GM12878 (cell line): Measurements from ENCODE around the gene PRDM16. TPM values are rescaled to one million over a fixed set of nuclear protein-coding genes. Genes with fewer than 3 reads are reported as not detected.

Experiments
- ATAC-seq: fragments of 200-7000 bp; cut with Tn5 transposase; 3 replicates; pipeline ENCODE4 v1.9.1; 2020; ENCODE audit warnings: mild to moderate bottlenecking, moderate library complexity
- BruUV-seq: library from RNA; stranded (reverse); fragments of 400-500 nt; replicated peaks from 2 replicates; lab custom pipeline; 2021; lab: Mats Ljungman, UMichigan
- CTCF ChIA-PET: fragments of 300-600 bp; sonication (Branson Sonifier 250); formaldehyde crosslinking; extraction: SDS; loops from one replicate; lab custom pipeline; 2021; ENCODE audit warnings: inconsistent platforms; lab: Yijun Ruan, JAX
- POLR2A ChIA-PET: fragments of 350-600 bp; formaldehyde crosslinking; extraction: SDS; loops from one replicate; lab custom pipeline; 2021; ENCODE audit warnings: inconsistent platforms; lab: Charles Lee
- RAD21 ChIA-PET: fragments of 300-600 bp; sonication (Branson Sonifier 250); formaldehyde crosslinking; loops from one replicate; lab custom pipeline; 2023; ENCODE audit warnings: antibody characterized with exemption; ENCODE audit not compliant: unreplicated experiment; lab: Charles Lee
- SMC1A ChIA-PET: fragments of 300-600 bp; sonication (Branson Sonifier 250); formaldehyde crosslinking; loops from one replicate; lab custom pipeline; 2023; ENCODE audit not compliant: unreplicated experiment, uncharacterized antibody; lab: Charles Lee
- DNase-seq: peaks from one replicate; pipeline ENCODE4 v3.0.0-alpha.2; 2011; ENCODE audit warnings: low read depth, low spot score
- FAIRE-seq: peaks from 3 replicates; lab custom pipeline; 2011; peaks lifted over from hg19 to GRCh38; lab: Jason Lieb, UNC
- H2AFZ ChIP-seq: 2 replicates; pipeline ENCODE4 v1.6.0; 2011; ENCODE audit warnings: low read depth, low read length, control low read depth; ENCODE audit not compliant: control insufficient read depth
- H3K27ac ChIP-seq: 2 replicates; pipeline ENCODE4 v1.5.1; 2011; ENCODE audit warnings: control low read depth; ENCODE audit not compliant: control insufficient read depth, insufficient read depth
- H3K27me3 ChIP-seq, 2 experiments: replicated peaks in 1 of 2; 2 replicates each; pipeline versions ENCODE4 v1.6.0 to v1.6.1; 2011; ENCODE audit warnings: low read length in 1 of 2; ENCODE audit not compliant: control insufficient read depth in 2 of 2, insufficient read depth in 2 of 2
- H3K36me3 ChIP-seq, 2 experiments: 2 replicates each; pipeline ENCODE4 v1.5.1; 2011; ENCODE audit warnings: low read length in 1 of 2; ENCODE audit not compliant: control insufficient read depth in 2 of 2, insufficient read depth in 2 of 2
- H3K4me1 ChIP-seq: 2 replicates; pipeline ENCODE4 v1.6.1; 2011; ENCODE audit warnings: mild to moderate bottlenecking, low read length, moderate library complexity, mixed read lengths; ENCODE audit not compliant: control insufficient read depth, insufficient read depth
- H3K4me2 ChIP-seq: 2 replicates; pipeline ENCODE4 v1.6.0; 2011; ENCODE audit warnings: control low read depth; ENCODE audit not compliant: control insufficient read depth, insufficient read depth
- H3K4me3 ChIP-seq: fragments of 200-600 bp; sonication (generic); 2 replicates; pipeline ENCODE4 v1.5.1; 2016
- H3K79me2 ChIP-seq: 2 replicates; pipeline ENCODE4 v1.6.0; 2011; ENCODE audit warnings: low read length; ENCODE audit not compliant: control insufficient read depth, insufficient read depth
- H3K9ac ChIP-seq: 2 replicates; pipeline ENCODE4 v1.8.0; 2011; ENCODE audit warnings: low read length, control low read depth, mixed read lengths; ENCODE audit not compliant: control insufficient read depth, insufficient read depth
- H3K9me3 ChIP-seq: replicated peaks from 3 replicates; pipeline ENCODE4 v1.5.1; 2011; ENCODE audit warnings: mild to moderate bottlenecking, low read length; ENCODE audit not compliant: control insufficient read depth, insufficient read depth
- H4K20me1 ChIP-seq: 2 replicates; pipeline ENCODE4 v1.6.0; 2011; ENCODE audit not compliant: control insufficient read depth, insufficient read depth
- CEBPB ChIP-seq, 2 experiments: fragments of 150-350 bp in 1 of 2; IDR thresholded peaks; 2 replicates each; pipeline ENCODE4 v1.6.1; 2012 to 2014; ENCODE audit warnings: low read depth in 2 of 2, low read length in 2 of 2, borderline replicate concordance in 1 of 2, inconsistent platforms in 1 of 2
- CREB1 ChIP-seq: IDR thresholded peaks from 2 replicates; pipeline ENCODE4 v1.6.1; 2012; ENCODE audit warnings: low read depth, mild to moderate bottlenecking, inconsistent platforms
- ELK1 ChIP-seq: IDR thresholded peaks from 2 replicates; pipeline ENCODE4 v1.6.1; 2012; ENCODE audit warnings: low read depth, low read length, improper control_type of control experiment
- FOXK2 ChIP-seq: fragments of 450-650 bp; IDR thresholded peaks from 2 replicates; pipeline ENCODE4 v1.6.1; 2017; ENCODE audit warnings: mild to moderate bottlenecking, moderate library complexity
- FOXM1 ChIP-seq: IDR thresholded peaks from 2 replicates; pipeline ENCODE4 v1.6.1; 2012; ENCODE audit warnings: low read depth, mild to moderate bottlenecking, inconsistent platforms, low read length, moderate library complexity
- HSF1 ChIP-seq: fragments of 150-350 bp; IDR thresholded peaks from 2 replicates; pipeline ENCODE4 v1.6.1; 2014; ENCODE audit warnings: mild to moderate bottlenecking, low read depth, low read length
- NR2C2 ChIP-seq: IDR thresholded peaks from 2 replicates; pipeline ENCODE4 v1.6.1; 2011; ENCODE audit warnings: borderline replicate concordance, low read depth; ENCODE audit not compliant: control insufficient read depth, insufficient read length
- NR2F1 ChIP-seq: fragments of 450-650 bp; conservative IDR thresholded peaks from 2 replicates; pipeline ENCODE4 v1.6.1; 2017; ENCODE audit warnings: mild to moderate bottlenecking
- SMARCA5 ChIP-seq: fragments of 450-650 bp; IDR thresholded peaks from 2 replicates; pipeline ENCODE4 v1.6.1; 2017; ENCODE audit warnings: mild to moderate bottlenecking
- SPI1 ChIP-seq: IDR thresholded peaks from 2 replicates; pipeline ENCODE4 v1.6.1; 2011; ENCODE audit warnings: low read depth, mild to moderate bottlenecking, low read length, moderate library complexity, borderline replicate concordance; ENCODE audit not compliant: insufficient read depth
- YY1 ChIP-seq: IDR thresholded peaks from 2 replicates; pipeline ENCODE4 v1.6.1; 2011; ENCODE audit warnings: low read depth, mild to moderate bottlenecking, low read length
- ZNF207 ChIP-seq: fragments of 450-650 bp; IDR thresholded peaks from 2 replicates; pipeline ENCODE4 v1.6.1; 2014; ENCODE audit warnings: antibody characterized with exemption, mild to moderate bottlenecking, borderline replicate concordance
- WGBS: methylation state at CpG from one replicate; pipeline ENCODE4 v1.1.6; 2016; ENCODE audit warnings: low lambda C conversion rate; ENCODE audit not compliant: insufficient replicate concordance, insufficient coverage; ENCODE audit errors: missing lambda C conversion rate; 5-methylcytosine and 5-hydroxymethylcytosine counted together
- in situ Hi-C: fragments of 300-500 bp; cut with MboI; formaldehyde crosslinking; loops from 9 replicates; pipeline ENCODE4 v1.14.3; 2018; ENCODE audit warnings: mixed read lengths
- intact Hi-C: fragments of 100-400 bp; cut with micrococcal nuclease; formaldehyde crosslinking; loops from one replicate; pipeline ENCODE4 v1.14.2; 2022; ENCODE audit not compliant: unreplicated experiment
- polyA plus RNA-seq, 11 experiments: library from polyadenylated mRNA; depleted of rRNA in 4 of 11; unstranded in 6 of 11; stranded (reverse) in 5 of 11; fragments of >200 nt; fragmentation: Nextera tagmentation in 4 of 11; fragmentation: Illumina TruSeq in 1 of 11; extraction: Ambion mirVana in 4 of 11; extraction: Trizol in 1 of 11; gene quantifications; 1 replicate in 1 of 11; 2 replicates in 10 of 11; pipeline versions ENCODE4 v1.2.1 to v1.2.3, GENCODE V29; 2011 to 2016; ENCODE audit warnings: inconsistent platforms in 2 of 11, missing spikeins in 2 of 11, low read depth in 1 of 11
- total RNA-seq, 4 experiments: library from RNA; depleted of rRNA in 3 of 4; stranded (reverse); fragments of >200 nt in 3 of 4; fragmentation: Illumina TruSeq in 1 of 4; extraction: Trizol in 1 of 4; gene quantifications; 2 replicates each; pipeline versions ENCODE4 v1.2.1 to v1.2.3, GENCODE V29; 2013 to 2021

The PRDM16 gene
- total and polyA plus RNA-seq, 10 of the 15 experiments (the other 5 are each of a cell fraction or from before 2014, with no cell fraction given) = 0.03 TPM; not detected in 9

GRCh38 chr1:3450983-3451382, 382.0 kb downstream of the PRDM16 start:
- ChIA-PET RAD21 (no interaction called here), CTCF (no interaction called here), POLR2A (no interaction called here), SMC1A (no interaction called here)
- Histone ChIP-seq H3K4me2 (no peak overlapping the region), H4K20me1 (no peaks in the 10 kb centered on the region), H3K4me3 (no peak overlapping the region), H3K79me2 (no peaks in the 10 kb centered on the region), H3K27ac (no peak overlapping the region), H2AFZ (no peak overlapping the region), H3K9me3 (no peaks in the 10 kb centered on the region), H3K27me3 (no peaks in the 10 kb centered on the region), H3K36me3 (no peaks in the 10 kb centered on the region), H3K4me1 (no peaks in the 10 kb centered on the region), H3K9ac (no peak overlapping the region)
- WGBS = 16% methylated on average over 12 of the region's 12 CpGs
- TF ChIP-seq FOXK2 (no peak), FOXM1 (no peak)
- intact Hi-C loops = no loop called here
- DNase-seq (no peak), ATAC-seq (no peak), FAIRE-seq (no peak)
- no TSS peak for BruUV-seq
- in situ Hi-C loops = loop anchor here (5.0 kb wide), 1 partner anchor 166 kb away; no protein-coding TSS in a partner anchor

- H3K9ac ChIP-seq = no peak overlapping the region
- H3K27me3 ChIP-seq = no peaks in the 10 kb centered on the region
- ChIA-PET CTCF (interaction anchor here (0.6 to 2.5 kb wide), 12 partner anchors 9 to 376 kb away, joined by 3 to 23 read pairs (median 4); no protein-coding TSS in a partner anchor), POLR2A (no interaction called here), RAD21 (interaction anchor here (0.7 to 1.1 kb wide), 3 partner anchors 11 to 168 kb away, joined by 3 to 4 read pairs (median 4); no protein-coding TSS in a partner anchor), SMC1A (interaction anchor here (1.4 kb wide), 1 partner anchor 33 kb away, joined by 7 read pairs; no protein-coding TSS in a partner anchor)
- in situ Hi-C loops (loop anchor here (5.0 kb wide), 1 partner anchor 165 kb away; no protein-coding TSS in a partner anchor), intact Hi-C loops (no loop called here)
- H3K4me2 ChIP-seq = no peak overlapping the region
- BruUV-seq = no TSS peak
- no peaks in the 10 kb centered on the region for H3K36me3 ChIP-seq
- ATAC-seq (no peak), FAIRE-seq (no peak), DNase-seq (no peak)
- H3K4me3 ChIP-seq = no peak overlapping the region
- WGBS = 32% methylated on average over 19 of the region's 23 CpGs
- no peaks in the 10 kb centered on the region for H3K9me3 ChIP-seq
- no peak overlapping the region for H2AFZ ChIP-seq
- H3K79me2 ChIP-seq = no peaks in the 10 kb centered on the region
- no peak overlapping the region for H3K27ac ChIP-seq
- no peaks in the 10 kb centered on the region for H3K4me1 ChIP-seq
- no peaks in the 10 kb centered on the region for H4K20me1 ChIP-seq
- TF ChIP-seq NR2F1 (no peak), YY1 (no peak), CEBPB (IDR thresholded peaks at IDR 0.05; ENCODE audit: borderline replicate concordance in 1 of 2, low read depth in 2 of 2, low read length in 2 of 2) (no peak), CREB1 (no peak), FOXK2 (no peak), ZNF207 (no peak), NR2C2 (no peak), ELK1 (no peak), HSF1 (no peak), SPI1 (no peak), SMARCA5 (no peak)
Observed at GRCh38 chr1:3451994-3452865, 383.2 kb downstream of the PRDM16 start.
